Measurements from ENCODE around the gene NKAIN4.
"Not testable (repeated sequence)": the region's sequence is repeated elsewhere in the genome, so short reads cannot be mapped to it uniquely, and the experiment has no call there.

The NKAIN4 gene

DNA sequence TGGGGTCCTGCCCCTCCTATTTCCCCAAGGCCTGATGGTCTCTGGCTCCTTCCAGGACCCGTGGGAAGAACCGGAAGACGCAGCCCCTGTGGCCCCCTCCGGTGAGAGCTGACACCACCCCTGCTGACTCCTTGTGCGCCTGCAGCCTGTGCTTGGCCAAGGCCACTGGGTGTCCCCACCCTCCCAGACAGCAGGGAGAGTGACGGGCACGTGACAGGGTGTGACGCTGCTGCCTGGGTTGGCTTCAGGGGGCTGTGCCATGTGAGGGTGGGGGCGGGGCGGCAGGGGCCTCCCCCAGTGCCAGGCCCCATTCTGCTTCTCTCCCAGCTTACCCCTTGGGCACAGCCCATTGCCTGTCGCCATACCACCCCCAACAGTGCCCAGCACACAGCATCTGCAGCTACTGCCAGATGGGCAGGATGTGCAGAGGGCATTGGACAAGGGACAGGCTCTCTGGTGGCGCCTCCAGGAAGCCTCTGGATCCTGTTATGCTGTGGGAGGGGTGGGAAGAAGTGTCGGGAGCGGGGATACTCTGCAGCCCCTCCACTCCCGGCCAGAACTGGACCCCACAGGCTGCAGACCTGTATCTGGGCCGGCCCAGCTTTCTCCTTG lies 15.6 kb downstream of the NKAIN4 start:
- no peak for DNase-seq (ENCODE audit: low read depth in 2 of 2, low spot score in 1 of 2)

DNA sequence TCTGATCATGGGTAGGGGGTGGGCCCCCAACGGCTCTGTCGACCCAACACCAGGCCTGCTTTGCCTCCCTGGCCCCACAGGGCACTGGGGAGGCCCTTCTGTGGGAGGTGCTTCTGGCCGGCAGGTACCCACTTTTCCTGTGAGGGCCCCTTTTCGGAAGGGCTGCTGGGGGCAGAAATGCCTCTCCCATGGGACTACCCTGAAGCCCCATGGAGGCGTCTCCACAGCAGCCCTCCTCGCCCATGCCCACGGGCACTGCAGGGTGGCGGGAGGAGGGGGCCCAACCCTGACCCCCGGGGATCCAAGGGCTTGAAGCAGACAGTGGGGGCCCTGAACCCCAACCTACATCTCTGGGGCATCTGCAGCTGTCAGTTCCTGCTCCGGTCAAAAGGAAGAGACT lies 16.2 kb downstream of the NKAIN4 start:
- DNase-seq (ENCODE audit: low read depth in 2 of 2, low spot score in 1 of 2), result no peak

DNA sequence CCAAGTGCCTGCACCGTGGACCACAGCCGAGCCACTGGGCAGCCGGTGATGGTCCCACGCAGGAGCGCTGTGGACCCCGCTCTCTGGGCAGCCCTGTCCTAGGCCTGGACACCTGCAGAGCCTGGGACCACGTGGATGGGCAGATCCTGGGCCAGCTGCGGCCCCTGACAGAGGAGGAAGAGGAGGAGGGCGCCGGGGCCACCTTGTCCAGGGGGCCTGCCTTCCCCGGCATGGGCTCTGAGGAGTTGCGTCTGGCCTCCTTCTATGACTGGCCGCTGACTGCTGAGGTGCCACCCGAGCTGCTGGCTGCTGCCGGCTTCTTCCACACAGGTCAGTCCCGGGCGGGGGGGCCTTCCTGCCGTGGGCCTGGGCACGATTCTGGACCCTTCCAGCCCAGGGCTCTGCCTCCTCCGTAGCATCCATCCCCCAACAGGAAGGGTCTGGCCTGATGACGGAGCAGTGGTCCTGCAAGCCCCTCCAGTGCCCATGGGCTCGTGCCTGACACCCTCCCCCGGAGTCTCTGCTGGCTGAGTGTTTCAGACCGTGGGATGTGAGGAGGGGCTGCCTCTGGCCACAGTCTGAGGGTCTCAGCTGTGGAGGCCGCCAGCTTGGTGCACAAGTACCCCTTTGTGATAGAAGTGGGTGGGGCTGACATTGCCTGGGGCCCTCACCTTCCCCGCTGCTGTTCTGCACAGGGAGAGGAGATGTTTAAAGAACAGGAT lies 18.0 kb downstream of the NKAIN4 start:
- no peak for DNase-seq (ENCODE audit: low read depth in 2 of 2, low spot score in 1 of 2)

DNA sequence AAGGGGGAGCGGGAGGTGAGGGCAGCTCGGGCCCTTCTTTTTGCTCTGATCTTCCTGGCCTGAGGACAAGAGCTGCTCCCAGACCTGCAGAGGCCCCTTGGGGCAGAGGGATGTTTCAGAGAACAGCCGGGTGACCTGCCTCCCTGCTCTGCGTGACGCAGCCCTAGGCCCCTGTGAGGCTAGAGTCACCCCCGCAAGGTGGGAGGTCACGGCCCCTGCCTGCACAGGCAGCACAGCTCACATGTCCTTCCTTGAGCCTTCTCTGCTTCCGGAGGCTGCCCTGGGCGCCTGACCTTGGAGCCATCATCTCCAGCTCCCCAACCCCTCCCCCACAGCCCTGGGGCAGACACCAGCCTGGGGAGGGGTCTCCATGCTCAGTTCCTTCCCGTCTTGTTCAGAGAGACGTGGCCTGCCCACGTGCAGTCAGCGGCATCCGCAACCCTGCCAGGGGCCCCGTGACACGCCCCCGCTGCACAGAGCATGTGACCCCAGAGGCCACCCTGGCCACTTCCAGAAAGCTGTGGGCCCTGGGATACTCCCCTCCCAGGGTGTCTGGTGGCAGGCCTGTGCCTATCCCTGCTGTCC lies 18.8 kb downstream of the NKAIN4 start, which contains the start of gene BIRC7:
TSS of gene BIRC7 (plus strand) at position 507 of the 585 bp plus-strand sequence. CDS start 192 bp downstream, outside the sequence.
- no peak for DNase-seq (ENCODE audit: low read depth in 2 of 2, low spot score in 1 of 2)

DNA sequence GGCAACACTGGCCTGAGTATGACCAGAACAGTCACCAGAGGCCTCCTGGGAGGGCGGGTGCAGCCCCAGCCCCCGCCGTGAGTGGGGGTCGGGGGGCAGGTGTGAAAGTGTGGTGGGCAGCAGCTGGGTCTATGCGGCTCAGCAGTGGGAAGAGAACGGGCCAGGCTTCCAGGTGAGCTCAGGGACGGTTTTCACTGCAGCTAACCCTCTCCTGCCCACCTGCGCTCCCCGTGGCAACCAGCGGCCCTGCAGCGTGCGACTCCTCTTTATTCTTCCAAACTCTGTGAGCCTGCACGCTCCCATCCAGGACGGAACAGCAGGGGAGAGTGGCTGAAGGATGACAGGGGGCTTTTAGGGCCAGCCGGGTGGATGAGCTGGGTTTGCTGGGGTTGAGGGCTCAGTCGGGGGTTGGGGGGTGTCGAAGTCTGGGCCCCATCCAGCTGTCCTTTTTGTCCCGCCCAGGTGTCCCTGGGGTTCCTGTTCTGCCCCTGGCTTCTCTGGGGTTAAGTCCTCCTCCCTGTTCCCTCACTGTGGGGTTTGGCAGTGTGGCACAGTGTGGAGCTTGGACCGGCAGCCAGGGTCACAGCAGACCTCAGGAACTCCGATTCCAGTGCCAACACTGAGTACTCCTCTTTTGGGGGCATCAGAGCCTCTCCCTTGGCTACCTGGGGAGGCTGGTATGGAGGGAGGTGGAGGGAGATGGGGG lies 19.4 kb downstream of the NKAIN4 start:
- DNase-seq (ENCODE audit: low read depth in 2 of 2, low spot score in 1 of 2), result no peak

DNA sequence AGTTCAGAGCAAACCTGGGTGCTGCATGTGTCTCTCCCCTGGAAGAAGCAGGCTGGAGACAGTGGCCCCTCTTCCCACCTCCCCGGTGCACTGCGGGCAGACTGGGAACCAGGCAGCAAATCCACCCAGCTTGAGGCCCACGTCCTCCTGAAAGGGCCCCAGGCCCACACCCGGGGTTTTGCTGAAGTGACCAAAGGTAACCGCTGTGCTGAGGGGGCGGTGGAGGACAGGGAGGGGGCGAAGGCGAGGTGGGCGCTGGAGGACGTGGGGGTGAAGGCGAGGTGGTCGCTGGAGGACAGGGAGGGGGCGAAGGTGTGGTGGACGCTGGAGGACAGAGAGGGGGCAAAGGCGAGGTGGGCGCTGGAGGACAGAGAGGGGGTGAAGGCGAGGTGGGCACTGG lies 20.3 kb downstream of the NKAIN4 start:
- DNase-seq (ENCODE audit: low read depth in 2 of 2, low spot score in 1 of 2), result no peak

DNA sequence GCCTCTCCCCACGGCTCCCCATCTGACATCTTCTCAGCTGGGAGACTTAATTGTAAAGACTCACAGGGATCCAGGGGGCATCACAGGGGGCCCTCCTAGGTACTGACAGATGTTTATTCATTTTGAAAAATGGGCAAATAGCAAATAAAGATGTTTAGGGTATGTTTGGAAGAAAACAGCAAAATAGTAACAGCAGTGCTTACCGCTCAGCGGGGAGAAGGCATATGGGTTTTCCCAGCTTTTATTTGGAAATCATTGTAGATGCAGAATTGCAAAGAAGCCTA lies 21.3 kb downstream of the NKAIN4 start:
- DNase-seq (ENCODE audit: low read depth in 2 of 2, low spot score in 1 of 2), result no peak

DNA sequence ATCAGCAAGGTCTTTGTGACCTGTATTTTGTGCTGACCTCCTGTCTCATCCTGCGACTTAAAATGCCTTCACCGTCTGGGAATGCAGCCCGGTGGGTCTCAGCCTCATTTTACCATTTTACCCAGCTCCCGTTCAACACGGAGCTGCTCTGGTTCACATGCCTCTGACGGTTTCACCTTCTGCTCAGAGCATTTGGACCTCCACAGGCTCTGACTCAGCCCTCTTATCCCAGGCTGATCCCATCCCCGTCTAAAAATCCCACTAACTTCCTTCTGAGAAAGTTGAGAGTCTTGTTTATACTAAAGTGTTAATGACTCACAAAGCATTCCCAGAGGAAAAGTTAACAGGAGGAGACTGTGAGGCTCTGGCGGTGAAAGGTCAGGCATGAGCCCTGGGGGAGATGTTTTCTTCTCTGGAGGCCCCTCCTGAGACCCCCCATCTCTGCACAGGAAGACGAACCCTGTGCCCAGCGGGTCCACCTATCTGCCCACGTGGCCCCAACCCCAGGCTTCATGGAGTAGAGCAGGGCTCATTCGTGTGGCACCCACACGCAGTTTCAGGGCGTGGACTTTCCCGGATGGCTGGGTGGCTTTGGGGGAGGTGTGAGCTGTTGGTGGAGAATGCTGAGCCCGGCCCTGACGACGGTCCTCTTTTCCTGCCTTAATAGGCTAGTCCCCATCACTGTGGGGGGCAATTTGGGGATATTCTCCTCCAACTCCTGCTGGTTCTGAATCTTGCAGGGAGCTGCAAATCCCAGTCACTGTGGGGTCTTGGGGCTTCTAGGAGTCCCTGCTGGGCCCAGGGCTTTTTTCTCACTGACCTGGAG lies 21.8 kb downstream of the NKAIN4 start:
- DNase-seq (ENCODE audit: low read depth in 2 of 2, low spot score in 1 of 2), result no peak

DNA sequence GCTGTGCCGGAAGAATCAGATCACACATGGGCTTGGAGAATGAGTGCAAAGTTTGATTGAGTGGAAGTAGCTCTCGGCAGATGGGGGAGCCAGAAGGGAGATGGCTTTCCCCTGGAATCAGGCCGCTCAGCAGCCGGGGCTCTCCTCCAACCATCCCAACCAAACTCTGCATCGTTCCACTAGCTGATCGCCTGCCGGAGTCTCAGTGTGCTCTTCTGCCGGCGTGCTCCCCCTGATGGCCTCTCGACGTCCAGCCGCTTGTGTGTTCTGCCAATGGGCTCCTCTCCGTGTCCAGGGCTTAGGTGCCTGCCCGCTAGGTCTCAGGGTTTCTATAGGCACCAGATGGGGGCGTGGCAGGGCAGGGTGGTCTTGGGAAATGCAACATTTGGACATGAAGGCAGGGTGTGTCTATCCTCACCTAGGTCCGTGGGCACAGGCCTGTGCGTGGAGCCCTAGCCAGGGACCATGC lies 23.4 kb downstream of the NKAIN4 start:
- no peak for DNase-seq (ENCODE audit: low read depth in 2 of 2, low spot score in 1 of 2)

DNA sequence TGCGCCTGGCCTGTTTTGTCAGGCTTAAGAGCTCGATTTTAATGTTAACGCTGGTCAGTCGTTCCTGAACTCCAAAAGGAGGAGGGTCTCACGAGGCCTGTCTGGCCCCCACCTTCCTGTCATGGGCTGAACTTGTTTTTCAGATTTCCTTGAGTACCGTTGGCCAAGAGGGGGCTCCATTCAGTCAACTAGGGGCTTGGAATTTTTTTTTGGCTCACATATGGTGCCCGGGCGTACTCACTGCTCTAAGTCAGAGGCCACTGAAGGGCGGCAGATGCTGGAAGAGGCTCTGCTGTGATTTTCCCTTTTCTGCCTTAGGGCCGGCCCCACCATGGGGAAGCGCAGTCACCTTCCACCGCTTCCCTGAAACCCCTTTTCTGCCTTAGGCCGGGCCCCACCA lies 25.5 kb downstream of the NKAIN4 start:
- no peak for DNase-seq (ENCODE audit: low read depth in 2 of 2, low spot score in 1 of 2)

DNA sequence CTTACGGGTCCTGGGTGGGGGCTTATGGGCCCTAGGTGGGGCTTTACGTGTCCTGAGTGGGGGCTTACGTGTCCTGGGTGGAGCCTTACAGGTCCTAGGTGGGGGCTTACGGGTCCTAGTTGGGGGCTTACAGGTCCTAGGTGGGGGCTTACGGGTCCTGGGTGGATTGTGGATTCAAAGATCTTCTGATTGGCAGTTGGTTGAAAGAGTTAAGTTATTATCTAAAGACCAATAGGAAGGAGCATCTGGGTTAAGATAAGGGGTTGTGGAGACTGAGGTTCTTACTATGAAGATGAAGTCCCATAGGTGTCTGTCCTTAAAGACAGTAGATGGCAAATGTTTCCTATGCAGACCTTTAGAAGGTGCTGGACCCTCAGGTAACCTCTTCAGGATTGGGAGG lies 27.0 kb downstream of the NKAIN4 start:
- DNase-seq (ENCODE audit: low read depth in 2 of 2, low spot score in 1 of 2), result no peak

DNA sequence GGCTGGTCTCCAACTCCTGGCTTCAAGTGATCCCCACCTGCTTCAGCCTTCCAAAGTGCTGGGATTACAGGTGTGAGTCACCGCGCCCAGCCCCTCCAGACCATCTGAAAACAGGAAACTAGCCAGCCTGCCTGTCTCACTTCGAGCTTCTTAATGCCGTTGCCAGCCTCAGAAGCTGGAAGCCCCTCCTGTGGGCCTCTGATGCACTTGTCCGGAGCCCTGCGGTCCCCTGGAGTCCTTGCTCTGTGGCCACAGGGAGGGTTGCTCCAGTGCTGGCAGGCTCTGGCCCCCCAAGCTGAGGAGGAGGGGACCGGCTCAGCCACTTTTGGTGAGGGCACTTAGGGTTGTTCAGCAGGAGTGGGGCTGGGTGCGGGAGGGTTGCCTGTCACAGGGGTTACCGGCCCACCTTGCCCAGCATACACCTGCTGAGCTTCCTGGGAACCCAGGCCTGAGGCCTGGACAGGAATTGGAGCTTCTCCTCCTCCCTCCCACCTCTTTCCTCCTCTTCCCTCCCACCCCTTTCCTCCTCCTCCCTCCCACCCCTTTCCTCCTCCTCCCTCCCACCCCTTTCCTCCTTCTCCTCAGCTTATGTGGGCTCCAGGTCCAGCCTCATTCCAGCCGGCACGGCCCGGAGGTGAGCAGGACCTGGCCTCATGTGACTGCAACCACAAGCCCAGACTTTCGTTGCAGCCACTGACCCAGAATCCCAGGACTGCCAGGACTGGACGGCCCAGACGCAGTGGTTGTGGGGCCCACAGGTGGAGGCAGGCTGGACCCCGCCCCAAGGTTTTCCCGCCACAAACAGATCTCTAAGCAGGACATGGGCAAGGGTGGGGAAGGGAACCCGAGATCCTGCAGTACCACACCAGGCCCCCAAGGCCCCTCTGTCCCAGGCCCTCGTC lies 28.0 kb downstream of the NKAIN4 start:
- no peak for DNase-seq (ENCODE audit: low read depth in 2 of 2, low spot score in 1 of 2)

DNA sequence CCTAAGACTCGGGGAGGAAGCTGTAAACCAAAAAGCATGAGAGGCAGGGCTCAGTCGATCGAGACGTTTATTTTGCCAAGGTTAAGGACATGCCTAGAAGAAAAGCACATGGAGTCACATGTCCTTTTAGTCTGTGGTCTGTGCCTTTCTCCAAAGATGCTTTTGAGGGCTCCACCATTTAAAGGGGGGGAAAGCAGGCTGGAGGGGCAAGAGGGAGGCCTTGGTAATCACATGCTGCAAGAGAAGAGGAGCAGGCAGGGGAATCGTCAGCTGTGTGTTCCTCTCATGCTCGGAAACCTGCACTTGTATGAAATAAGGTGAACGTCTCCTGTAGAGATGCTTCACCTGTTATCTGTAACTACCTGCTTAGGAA lies 29.2 kb downstream of the NKAIN4 start:
- no peak for DNase-seq (ENCODE audit: low read depth in 2 of 2, low spot score in 1 of 2)

DNA sequence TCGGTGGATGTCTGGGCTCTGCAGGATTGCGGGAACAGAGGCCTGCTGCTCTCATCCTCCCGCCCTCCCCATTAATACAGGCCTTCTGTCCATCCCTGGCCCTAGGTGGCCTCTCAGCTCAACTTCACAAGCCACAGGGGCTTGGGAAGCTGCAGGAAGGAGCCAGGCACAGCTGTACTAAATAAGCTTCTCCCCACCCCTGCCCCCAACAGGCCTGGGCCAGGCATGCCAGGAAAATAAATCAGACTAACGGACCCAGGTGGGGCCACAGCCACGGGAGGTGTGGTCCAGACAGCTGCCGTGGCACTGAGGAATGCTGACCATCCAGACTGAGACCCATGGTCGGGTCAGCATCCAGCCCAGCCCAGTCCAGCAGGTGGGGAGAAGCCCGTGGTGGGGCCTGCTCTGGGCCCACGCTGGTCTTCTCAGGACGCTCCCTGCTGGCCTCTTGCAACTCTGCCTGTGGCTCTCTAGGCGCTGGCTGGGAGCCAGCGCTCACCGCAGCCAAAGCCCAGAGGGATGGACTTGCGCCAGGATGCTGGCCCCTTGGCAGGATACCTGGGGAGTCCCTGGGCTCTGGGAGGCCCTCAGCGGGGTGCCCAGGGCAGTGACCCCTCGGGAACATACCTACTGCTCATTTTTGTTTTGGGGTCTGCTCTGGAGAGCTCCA lies 29.7 kb downstream of the NKAIN4 start:
- DNase-seq (ENCODE audit: low read depth in 2 of 2, low spot score in 1 of 2), result no peak

DNA sequence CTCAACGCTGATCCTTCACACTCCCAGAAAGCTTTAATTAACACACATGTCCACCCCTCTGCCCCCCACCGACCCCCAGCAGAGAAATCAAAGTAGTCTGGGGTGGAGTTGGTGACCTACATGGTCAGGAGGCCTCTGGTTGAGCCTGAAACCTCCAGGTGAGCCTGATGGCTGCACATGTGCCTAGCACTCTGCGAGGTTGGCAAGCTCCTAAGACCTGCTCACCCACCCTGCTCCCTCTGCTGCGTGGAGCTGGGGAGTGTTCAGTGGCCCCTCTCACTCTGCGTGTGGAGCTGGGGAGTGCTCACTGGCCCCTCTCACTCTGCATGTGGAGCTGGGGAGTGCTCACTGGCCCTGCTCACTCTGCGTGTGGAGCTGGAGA lies 30.4 kb downstream of the NKAIN4 start:
- DNase-seq (ENCODE audit: low read depth in 2 of 2, low spot score in 1 of 2), result no peak

DNA sequence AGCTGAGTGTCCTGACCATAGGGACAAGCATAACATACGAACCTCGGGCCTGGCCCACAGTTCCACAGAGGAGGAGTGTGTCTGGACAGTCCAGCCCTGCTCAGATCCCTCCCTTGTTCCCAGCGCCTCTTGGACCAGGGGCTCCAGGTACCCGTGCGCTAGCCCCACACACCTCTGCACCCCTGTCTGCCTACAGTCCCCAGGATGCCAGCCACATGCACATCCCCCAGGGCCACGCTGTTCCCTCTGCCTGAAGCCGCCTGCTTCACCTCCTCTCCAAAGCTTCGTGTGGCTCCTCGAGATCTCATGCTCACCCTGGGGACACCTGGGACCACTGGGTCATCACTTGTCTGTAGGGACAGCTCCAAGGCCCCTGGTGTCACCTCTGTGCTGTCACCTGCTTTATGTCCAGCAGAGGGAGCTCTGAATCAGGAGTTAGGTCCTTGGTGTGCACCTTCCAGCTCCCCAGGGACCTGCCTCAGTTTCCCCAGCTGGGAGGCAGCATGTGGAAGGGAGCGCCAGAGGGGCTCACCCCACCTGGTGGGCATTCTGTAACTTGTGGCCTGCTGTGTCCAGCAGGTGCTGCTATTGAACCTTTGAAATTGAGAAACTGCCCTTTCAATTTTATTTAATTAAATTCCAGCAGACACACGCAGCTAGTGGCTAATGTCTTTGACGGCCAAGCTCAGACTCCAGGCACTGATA lies 31.0 kb downstream of the NKAIN4 start:
- DNase-seq (ENCODE audit: low read depth in 2 of 2, low spot score in 1 of 2), result no peak

DNA sequence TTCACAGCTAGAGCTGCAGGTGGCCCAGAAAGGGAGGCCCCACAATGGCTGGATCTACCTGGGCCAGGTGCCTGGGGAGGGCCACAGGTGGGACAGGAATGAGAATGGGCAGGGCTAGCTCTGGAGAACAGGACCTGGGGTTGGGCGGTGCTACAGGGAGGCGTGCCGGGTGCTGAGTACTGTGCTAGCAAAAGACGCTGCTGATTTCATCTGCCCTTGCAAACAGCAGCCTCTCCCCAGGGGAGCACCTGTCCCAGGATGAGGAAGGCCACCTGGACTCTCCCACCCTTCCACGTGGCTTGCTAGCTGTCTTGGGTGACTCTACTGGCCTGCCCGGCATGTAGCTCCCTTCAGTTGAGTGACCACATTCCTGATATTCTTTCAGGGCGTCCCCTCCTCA lies 31.7 kb downstream of the NKAIN4 start:
- no peak for DNase-seq (ENCODE audit: low read depth in 2 of 2, low spot score in 1 of 2)

DNA sequence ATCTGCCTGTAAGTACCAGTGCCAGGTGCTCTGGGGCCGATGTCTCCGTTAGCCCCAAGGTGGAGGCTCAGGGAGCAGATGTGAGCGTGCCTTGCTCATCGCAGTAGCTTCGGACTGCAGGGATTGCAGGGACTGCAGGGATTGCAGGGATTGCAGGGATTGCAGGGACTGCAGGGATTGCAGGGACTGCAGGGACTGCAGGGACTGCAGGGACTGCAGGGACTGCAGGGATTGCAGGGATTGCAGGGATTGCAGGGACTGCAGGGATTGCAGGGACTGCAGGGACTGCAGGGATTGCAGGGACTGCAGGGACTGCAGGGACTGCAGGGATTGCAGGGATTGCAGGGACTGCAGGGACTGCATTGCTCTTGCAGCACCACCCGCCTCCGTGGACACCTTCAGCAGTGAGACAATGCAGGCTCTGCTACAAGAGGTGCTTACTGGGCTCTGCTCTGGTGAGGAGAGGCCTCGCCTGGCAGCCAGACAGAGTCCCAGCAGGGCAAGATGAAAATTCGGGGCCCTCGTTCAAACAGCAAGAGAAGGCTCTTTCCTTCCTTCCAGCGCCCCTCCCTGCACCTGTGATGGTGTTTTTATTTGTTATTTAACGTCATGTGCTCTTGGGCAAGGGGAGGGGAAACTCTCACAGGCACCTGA lies 32.7 kb downstream of the NKAIN4 start:
- DNase-seq (ENCODE audit: low read depth in 2 of 2, low spot score in 1 of 2), result not testable (repeated sequence)

All from stimulated activated CD8-positive, alpha-beta memory T cell treated with anti-CD3 and anti-CD28 coated beads, Interleukin-4, amount 100 ng/mL, for 4 hours (primary cell).